WTC11 (cell line): ENCODE measurements around the gene PLXNA2. TPM values are rescaled to one million over a fixed set of nuclear protein-coding genes. Genes with fewer than 3 reads are reported as not detected.

Source experiments
- ATAC-seq: fragments of 200-7000 bp; cut with Tn5 transposase; 2 replicates; pipeline ENCODE4 v1.10.0; 2021; ENCODE audit warnings: mild to moderate bottlenecking, moderate library complexity
- CTCF ChIA-PET: fragments of 300-600 bp; sonication (Branson Sonifier 250); formaldehyde crosslinking; loops from one replicate; lab custom pipeline; 2021; ENCODE audit warnings: antibody characterized with exemption; lab: Charles Lee
- POLR2A ChIA-PET: fragments of 350-600 bp; sonication (Branson Sonifier 250); formaldehyde crosslinking; loops from one replicate; lab custom pipeline; 2021; ENCODE audit warnings: antibody characterized with exemption; lab: Charles Lee
- DNase-seq: peaks from one replicate; pipeline ENCODE4 v3.0.0; 2021; ENCODE audit warnings: low spot score
- H3K27ac Mint-ChIP-seq: 2 replicates; pipeline ENCODE4 v1.8.0; 2021; ENCODE audit warnings: mixed read lengths
- H3K27me3 Mint-ChIP-seq: 2 replicates; pipeline ENCODE4 v1.8.0; 2021; ENCODE audit warnings: low read depth, mild to moderate bottlenecking, moderate library complexity, mixed read lengths
- H3K36me3 Mint-ChIP-seq: 2 replicates; pipeline ENCODE4 v1.8.0; 2021; ENCODE audit warnings: mixed read lengths
- H3K4me1 Mint-ChIP-seq: 2 replicates; pipeline ENCODE4 v1.8.0; 2022; ENCODE audit warnings: mixed read lengths
- H3K4me3 Mint-ChIP-seq: 2 replicates; pipeline ENCODE4 v1.8.0; 2021; ENCODE audit warnings: mild to moderate bottlenecking, moderate library complexity, mixed read lengths
- H3K9me3 Mint-ChIP-seq: 2 replicates; pipeline ENCODE4 v1.8.0; 2021; ENCODE audit warnings: mixed read lengths
- ATF6 ChIP-seq: sonication (generic); formaldehyde crosslinking; IDR thresholded peaks from 2 replicates; pipeline ENCODE4 v1.8.1; 2023; ENCODE audit warnings: mild to moderate bottlenecking, missing genetic modification reagents
- CREM ChIP-seq: sonication (generic); formaldehyde crosslinking; IDR thresholded peaks from 2 replicates; pipeline ENCODE4 v1.8.1; 2022; ENCODE audit warnings: mild to moderate bottlenecking, missing genetic modification reagents, moderate library complexity
- EMX1 ChIP-seq: fragments of 250-450 bp; sonication (Bioruptor Pico); IDR thresholded peaks from 2 replicates; pipeline ENCODE4 v1.8.0; 2021; ENCODE audit warnings: mild to moderate bottlenecking
- ERG ChIP-seq: fragments of 250-450 bp; sonication (Bioruptor Pico); IDR thresholded peaks from 2 replicates; pipeline ENCODE4 v1.8.0; 2021; ENCODE audit warnings: mild to moderate bottlenecking
- FOXK1 ChIP-seq: sonication (generic); formaldehyde crosslinking; IDR thresholded peaks from 2 replicates; pipeline ENCODE4 v1.8.0; 2022; ENCODE audit warnings: mild to moderate bottlenecking, moderate library complexity, missing genetic modification reagents
- GABPB1 ChIP-seq: sonication (generic); formaldehyde crosslinking; IDR thresholded peaks from 2 replicates; pipeline ENCODE4 v1.8.1; 2023; ENCODE audit warnings: mild to moderate bottlenecking, missing genetic modification reagents
- HMGA2 ChIP-seq: fragments of 250-450 bp; sonication (Bioruptor Pico); IDR thresholded peaks from 2 replicates; pipeline ENCODE4 v1.4.0; 2021; ENCODE audit warnings: mild to moderate bottlenecking, moderate library complexity
- HMGXB4 ChIP-seq: sonication (generic); formaldehyde crosslinking; IDR thresholded peaks from 2 replicates; pipeline ENCODE4 v1.8.1; 2023; ENCODE audit warnings: mild to moderate bottlenecking, moderate library complexity, missing genetic modification reagents
- JAZF1 ChIP-seq: fragments of 250-450 bp; sonication (Bioruptor Pico); IDR thresholded peaks from 2 replicates; pipeline ENCODE4 v1.9.0; 2021; ENCODE audit warnings: moderate library complexity, mild to moderate bottlenecking, inconsistent platforms
- JUN ChIP-seq: sonication (generic); formaldehyde crosslinking; IDR thresholded peaks from 2 replicates; pipeline ENCODE4 v1.8.0; 2023; ENCODE audit warnings: mild to moderate bottlenecking, missing genetic modification reagents
- NR2C2 ChIP-seq: sonication (generic); formaldehyde crosslinking; IDR thresholded peaks from 2 replicates; pipeline ENCODE4 v1.8.0; 2022; ENCODE audit warnings: mild to moderate bottlenecking, missing genetic modification reagents
- NR3C1 ChIP-seq: sonication (generic); formaldehyde crosslinking; conservative IDR thresholded peaks from 2 replicates; pipeline ENCODE4 v1.8.1; 2023; ENCODE audit warnings: low read depth, mild to moderate bottlenecking, missing genetic modification reagents
- USF1 ChIP-seq: sonication (generic); formaldehyde crosslinking; IDR thresholded peaks from 2 replicates; pipeline ENCODE4 v1.8.0; 2022; ENCODE audit warnings: mild to moderate bottlenecking, missing genetic modification reagents
- ZNF121 ChIP-seq: sonication (generic); formaldehyde crosslinking; IDR thresholded peaks from 2 replicates; pipeline ENCODE4 v1.8.0; 2023; ENCODE audit warnings: missing genetic modification reagents
- ZNF423 ChIP-seq: fragments of 250-450 bp; sonication (Bioruptor Pico); IDR thresholded peaks from 2 replicates; pipeline ENCODE4 v2.1.2; 2022; ENCODE audit warnings: mild to moderate bottlenecking, moderate library complexity
- ZNF671 ChIP-seq: fragments of 250-450 bp; sonication (Bioruptor Pico); IDR thresholded peaks from 2 replicates; pipeline ENCODE4 v1.8.0; 2021; ENCODE audit warnings: mild to moderate bottlenecking
- total RNA-seq: library from RNA; stranded (reverse); gene quantifications from 3 replicates; pipeline ENCODE4 v1.2.3, GENCODE V29; 2021
- TF ChIP-seq, protein P1 (sequence below): sonication (generic); formaldehyde crosslinking; IDR thresholded peaks from 2 replicates; pipeline ENCODE4 v1.8.1; 2022; ENCODE audit warnings: missing genetic modification reagents, borderline replicate concordance
- TF ChIP-seq, protein P2 (sequence below): fragments of 250-450 bp; sonication (Bioruptor Pico); IDR thresholded peaks from 2 replicates; pipeline ENCODE4 v1.9.0; 2021; ENCODE audit warnings: mild to moderate bottlenecking, borderline replicate concordance
- TF ChIP-seq, protein P3 (sequence below): sonication (generic); formaldehyde crosslinking; IDR thresholded peaks from 2 replicates; pipeline ENCODE4 v1.8.1; 2023; ENCODE audit warnings: mild to moderate bottlenecking, missing genetic modification reagents
- TF ChIP-seq, protein P4 (sequence below): sonication (generic); formaldehyde crosslinking; IDR thresholded peaks from 2 replicates; pipeline ENCODE4 v1.8.0; 2022; ENCODE audit warnings: mild to moderate bottlenecking, missing genetic modification reagents

Gene PLXNA2
- total RNA-seq, 1 experiment from 2014 or later, result 4.2 TPM

- TF ChIP-seq FOXK1 (CRISPR knock-in tag) (no peak), JAZF1 (CRISPR knock-in tag) (no peak), ZNF121 (CRISPR knock-in tag) (no peak), HMGXB4 (CRISPR knock-in tag) (no peak), ZNF423 (CRISPR knock-in tag) (no peak), ERG (CRISPR knock-in tag) (no peak), ZNF671 (CRISPR knock-in tag) (no peak), USF1 (CRISPR knock-in tag) (no peak), ATF6 (no peak)
- TF ChIP-seq, protein P1, sequence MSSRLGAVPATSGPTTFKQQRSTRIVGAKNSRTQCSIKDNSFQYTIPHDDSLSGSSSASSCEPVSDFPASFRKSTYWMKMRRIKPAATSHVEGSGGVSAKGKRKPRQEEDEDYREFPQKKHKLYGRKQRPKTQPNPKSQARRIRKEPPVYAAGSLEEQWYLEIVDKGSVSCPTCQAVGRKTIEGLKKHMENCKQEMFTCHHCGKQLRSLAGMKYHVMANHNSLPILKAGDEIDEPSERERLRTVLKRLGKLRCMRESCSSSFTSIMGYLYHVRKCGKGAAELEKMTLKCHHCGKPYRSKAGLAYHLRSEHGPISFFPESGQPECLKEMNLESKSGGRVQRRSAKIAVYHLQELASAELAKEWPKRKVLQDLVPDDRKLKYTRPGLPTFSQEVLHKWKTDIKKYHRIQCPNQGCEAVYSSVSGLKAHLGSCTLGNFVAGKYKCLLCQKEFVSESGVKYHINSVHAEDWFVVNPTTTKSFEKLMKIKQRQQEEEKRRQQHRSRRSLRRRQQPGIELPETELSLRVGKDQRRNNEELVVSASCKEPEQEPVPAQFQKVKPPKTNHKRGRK (CRISPR knock-in tag), result no peak
- TF ChIP-seq, protein P2, sequence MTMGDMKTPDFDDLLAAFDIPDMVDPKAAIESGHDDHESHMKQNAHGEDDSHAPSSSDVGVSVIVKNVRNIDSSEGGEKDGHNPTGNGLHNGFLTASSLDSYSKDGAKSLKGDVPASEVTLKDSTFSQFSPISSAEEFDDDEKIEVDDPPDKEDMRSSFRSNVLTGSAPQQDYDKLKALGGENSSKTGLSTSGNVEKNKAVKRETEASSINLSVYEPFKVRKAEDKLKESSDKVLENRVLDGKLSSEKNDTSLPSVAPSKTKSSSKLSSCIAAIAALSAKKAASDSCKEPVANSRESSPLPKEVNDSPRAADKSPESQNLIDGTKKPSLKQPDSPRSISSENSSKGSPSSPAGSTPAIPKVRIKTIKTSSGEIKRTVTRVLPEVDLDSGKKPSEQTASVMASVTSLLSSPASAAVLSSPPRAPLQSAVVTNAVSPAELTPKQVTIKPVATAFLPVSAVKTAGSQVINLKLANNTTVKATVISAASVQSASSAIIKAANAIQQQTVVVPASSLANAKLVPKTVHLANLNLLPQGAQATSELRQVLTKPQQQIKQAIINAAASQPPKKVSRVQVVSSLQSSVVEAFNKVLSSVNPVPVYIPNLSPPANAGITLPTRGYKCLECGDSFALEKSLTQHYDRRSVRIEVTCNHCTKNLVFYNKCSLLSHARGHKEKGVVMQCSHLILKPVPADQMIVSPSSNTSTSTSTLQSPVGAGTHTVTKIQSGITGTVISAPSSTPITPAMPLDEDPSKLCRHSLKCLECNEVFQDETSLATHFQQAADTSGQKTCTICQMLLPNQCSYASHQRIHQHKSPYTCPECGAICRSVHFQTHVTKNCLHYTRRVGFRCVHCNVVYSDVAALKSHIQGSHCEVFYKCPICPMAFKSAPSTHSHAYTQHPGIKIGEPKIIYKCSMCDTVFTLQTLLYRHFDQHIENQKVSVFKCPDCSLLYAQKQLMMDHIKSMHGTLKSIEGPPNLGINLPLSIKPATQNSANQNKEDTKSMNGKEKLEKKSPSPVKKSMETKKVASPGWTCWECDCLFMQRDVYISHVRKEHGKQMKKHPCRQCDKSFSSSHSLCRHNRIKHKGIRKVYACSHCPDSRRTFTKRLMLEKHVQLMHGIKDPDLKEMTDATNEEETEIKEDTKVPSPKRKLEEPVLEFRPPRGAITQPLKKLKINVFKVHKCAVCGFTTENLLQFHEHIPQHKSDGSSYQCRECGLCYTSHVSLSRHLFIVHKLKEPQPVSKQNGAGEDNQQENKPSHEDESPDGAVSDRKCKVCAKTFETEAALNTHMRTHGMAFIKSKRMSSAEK (CRISPR knock-in tag), result no peak
Measured at GRCh38 chr1:208090388-208091301, 153.5 kb downstream of the PLXNA2 start (continued).

GRCh38 chr1:208089761-208090370 lies 154.3 kb downstream of the PLXNA2 start:
- ATAC-seq (no peak), DNase-seq (no peak)
- CTCF ChIA-PET, result interaction anchor here (1.0 to 2.7 kb wide), 8 partner anchors 13 to 205 kb away, joined by 3 to 13 read pairs (median 3); no protein-coding TSS in a partner anchor
- H3K4me1 Mint-ChIP-seq, result peaks cover 11% of the 10 kb centered on the region
- H3K27ac Mint-ChIP-seq, result no peak overlapping the region
- POLR2A ChIA-PET, result no interaction called here
- H3K36me3 Mint-ChIP-seq, result no peaks in the 10 kb centered on the region
- no peaks in the 10 kb centered on the region for H3K9me3 Mint-ChIP-seq
- no peaks in the 10 kb centered on the region for H3K27me3 Mint-ChIP-seq
- no peak overlapping the region for H3K4me3 Mint-ChIP-seq
- TF ChIP-seq EMX1 (CRISPR knock-in tag), result no peak
- TF ChIP-seq GABPB1 (CRISPR knock-in tag), result no peak
- TF ChIP-seq NR3C1, result no peak
- no peak for TF ChIP-seq NR2C2
- TF ChIP-seq, protein P3, sequence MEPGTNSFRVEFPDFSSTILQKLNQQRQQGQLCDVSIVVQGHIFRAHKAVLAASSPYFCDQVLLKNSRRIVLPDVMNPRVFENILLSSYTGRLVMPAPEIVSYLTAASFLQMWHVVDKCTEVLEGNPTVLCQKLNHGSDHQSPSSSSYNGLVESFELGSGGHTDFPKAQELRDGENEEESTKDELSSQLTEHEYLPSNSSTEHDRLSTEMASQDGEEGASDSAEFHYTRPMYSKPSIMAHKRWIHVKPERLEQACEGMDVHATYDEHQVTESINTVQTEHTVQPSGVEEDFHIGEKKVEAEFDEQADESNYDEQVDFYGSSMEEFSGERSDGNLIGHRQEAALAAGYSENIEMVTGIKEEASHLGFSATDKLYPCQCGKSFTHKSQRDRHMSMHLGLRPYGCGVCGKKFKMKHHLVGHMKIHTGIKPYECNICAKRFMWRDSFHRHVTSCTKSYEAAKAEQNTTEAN (CRISPR knock-in tag), result no peak
- TF ChIP-seq JUN (CRISPR knock-in tag), result no peak
- TF ChIP-seq, protein P4, sequence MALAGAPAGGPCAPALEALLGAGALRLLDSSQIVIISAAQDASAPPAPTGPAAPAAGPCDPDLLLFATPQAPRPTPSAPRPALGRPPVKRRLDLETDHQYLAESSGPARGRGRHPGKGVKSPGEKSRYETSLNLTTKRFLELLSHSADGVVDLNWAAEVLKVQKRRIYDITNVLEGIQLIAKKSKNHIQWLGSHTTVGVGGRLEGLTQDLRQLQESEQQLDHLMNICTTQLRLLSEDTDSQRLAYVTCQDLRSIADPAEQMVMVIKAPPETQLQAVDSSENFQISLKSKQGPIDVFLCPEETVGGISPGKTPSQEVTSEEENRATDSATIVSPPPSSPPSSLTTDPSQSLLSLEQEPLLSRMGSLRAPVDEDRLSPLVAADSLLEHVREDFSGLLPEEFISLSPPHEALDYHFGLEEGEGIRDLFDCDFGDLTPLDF, result no peak
- no peak for TF ChIP-seq HMGA2 (CRISPR knock-in tag)
- TF ChIP-seq CREM (CRISPR knock-in tag), result no peak
